Epithelial cell of proximal tubule (primary cell): ENCODE measurements around the gene ADAMTS15. TPM values are rescaled to one million over a fixed set of nuclear protein-coding genes. Genes with fewer than 3 reads are reported as not detected.

ENCODE experiments used
- DNase-seq: peaks from one replicate; pipeline ENCODE4 v3.0.0-alpha.2; 2011; ENCODE audit warnings: low read depth
- H3K4me3 ChIP-seq: 2 replicates; pipeline ENCODE4 v1.5.1; 2011; ENCODE audit warnings: low read depth, mild to moderate bottlenecking, low read length
- total RNA-seq: library from RNA; depleted of rRNA; stranded (reverse); fragments of >200 nt; gene quantifications from 2 replicates; pipeline ENCODE4 v1.2.3, GENCODE V29; 2015
- TF ChIP-seq, protein P1 (sequence below): conservative IDR thresholded peaks from 2 replicates; pipeline ENCODE4 v1.5.1; 2012; ENCODE audit warnings: low read depth, mild to moderate bottlenecking, low read length

ADAMTS15 gene
- total RNA-seq, 1 donor from 2014 or later: 0.58 TPM

DNA sequence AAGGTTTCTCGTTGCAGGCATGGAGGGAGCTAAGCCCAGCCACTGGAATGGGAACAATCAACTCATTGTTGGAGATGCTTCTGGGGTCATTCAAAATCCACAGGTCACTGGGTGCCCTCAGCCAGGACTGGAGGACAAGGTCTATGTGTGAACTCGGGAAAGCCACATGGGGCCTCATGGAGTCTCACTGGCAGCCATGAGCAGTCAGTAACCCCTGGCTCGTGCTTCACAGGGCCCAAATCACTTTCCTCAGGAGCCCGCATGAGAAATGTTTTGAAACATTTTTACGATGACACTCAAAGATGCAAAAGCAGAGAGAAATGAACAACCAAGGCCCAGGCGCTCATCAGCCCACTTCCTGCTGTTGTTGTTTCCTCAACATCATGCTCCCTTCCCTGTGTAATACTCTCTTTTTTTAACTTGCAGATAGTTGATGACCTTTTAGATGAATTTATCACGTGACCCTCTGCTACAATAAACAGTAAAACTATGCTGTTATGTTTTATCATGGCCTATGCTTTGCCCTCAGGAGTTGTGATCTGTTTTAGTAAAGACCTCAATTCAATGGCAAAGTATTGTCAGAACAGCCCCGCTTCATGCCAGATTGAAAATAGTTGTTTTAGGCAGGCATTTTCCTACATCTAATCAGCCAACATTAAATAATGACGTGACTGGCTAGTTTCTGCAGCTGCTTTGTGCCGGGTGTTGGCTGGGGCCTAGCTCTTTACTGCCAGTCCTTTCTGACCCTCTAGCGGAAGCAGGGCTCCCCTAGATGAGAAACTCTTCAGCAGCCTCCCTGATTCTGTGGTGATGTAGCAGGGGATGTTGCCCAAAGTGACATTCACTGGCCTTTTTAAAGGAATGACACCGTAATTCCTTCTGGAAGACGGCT, 39.7 kb downstream of the ADAMTS15 start:
- no peak for DNase-seq
- H3K4me3 ChIP-seq: no peak overlapping the region
- TF ChIP-seq, protein P1, sequence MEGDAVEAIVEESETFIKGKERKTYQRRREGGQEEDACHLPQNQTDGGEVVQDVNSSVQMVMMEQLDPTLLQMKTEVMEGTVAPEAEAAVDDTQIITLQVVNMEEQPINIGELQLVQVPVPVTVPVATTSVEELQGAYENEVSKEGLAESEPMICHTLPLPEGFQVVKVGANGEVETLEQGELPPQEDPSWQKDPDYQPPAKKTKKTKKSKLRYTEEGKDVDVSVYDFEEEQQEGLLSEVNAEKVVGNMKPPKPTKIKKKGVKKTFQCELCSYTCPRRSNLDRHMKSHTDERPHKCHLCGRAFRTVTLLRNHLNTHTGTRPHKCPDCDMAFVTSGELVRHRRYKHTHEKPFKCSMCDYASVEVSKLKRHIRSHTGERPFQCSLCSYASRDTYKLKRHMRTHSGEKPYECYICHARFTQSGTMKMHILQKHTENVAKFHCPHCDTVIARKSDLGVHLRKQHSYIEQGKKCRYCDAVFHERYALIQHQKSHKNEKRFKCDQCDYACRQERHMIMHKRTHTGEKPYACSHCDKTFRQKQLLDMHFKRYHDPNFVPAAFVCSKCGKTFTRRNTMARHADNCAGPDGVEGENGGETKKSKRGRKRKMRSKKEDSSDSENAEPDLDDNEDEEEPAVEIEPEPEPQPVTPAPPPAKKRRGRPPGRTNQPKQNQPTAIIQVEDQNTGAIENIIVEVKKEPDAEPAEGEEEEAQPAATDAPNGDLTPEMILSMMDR: no peak

DNA sequence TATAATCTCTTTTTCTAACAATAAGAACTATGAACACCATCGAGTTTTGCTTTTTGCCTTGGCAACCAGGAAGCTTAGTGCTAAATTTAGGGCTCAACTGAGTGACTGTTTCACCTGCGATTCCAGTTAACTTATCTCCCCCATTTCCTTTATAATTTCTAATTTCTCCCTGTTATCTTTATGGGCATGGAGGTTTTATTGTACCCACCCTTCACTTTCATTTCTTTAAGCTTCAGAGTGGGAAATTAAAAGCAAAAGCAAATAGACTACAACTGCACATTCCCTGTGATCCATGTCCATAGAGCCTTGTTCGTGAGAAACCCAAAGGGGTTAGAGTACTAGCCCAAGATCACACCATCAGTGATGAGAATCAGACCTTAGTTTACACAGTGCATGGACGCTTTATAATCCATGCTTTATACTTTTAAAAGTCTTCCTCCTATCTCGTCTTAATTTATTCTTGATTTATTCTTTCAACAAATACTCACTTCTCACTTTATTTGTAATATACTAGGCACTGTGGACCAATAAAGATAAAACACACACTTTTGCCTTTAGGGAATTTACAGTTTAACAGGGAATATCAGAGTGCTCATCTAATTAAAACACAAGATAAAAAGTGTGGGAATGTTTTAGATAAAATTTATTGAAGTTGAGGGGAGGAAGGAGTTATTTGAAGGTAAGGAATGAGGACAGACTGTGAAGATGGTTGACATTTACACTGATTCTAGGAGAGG, 40.6 kb downstream of the ADAMTS15 start:
- H3K4me3 ChIP-seq: no peak overlapping the region
- TF ChIP-seq, protein P1: no peak
- no peak for DNase-seq

DNA sequence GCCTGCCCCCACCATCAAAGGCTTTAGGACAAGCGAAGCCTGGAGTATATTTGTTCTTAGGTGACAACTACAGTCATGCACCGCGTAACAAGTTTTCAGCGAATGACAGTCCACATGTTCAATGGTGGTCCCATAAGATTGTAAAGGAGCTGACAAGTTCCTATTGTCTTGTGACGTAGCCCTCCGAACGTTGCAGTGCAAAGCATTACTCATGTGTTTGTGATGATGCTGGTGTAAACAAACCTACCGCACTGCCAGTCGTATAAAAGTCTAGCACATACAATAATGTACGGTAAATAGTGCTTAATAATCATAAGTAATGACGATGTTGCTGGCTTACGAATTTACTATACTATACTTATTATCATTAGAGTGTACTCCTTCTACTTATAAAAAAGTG, 41.3 kb downstream of the ADAMTS15 start:
- TF ChIP-seq, protein P1: no peak
- no peak for DNase-seq
- no peak overlapping the region for H3K4me3 ChIP-seq

DNA sequence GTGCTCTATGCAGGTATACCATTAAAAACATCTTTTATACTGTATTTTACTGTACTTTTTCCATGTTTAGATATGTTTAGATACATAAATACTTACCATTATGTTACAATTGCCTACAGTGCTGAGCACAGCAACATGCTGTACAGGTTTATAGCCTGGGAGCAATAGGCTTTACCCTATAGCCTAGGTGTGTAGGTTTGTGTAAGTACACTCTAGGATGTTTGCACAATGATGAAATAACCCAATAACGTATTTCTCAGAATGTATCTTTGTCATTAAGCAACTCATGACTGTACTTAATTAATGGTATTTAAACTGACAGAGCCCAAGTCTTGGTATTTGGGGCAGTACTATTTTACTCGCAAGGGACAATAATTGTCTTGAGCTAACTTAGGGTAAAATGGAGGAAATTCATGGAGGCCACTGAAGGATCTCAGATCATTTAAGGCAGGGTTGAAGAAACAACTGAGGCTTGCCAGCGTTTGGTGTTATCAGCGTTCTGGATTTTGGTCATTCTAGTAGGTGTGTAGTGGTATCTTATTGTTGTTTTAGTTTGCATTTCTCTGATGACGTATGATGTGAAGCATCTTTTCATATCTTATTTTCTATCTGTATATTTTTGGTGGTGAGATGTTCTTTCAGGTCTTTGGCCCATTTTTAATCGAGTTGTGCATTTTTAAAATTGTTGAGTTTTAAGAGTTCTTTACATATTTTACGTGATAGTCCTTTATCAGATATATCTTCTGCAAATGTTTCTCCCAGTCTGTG, 42.4 kb downstream of the ADAMTS15 start:
- DNase-seq: no peak
- no peak overlapping the region for H3K4me3 ChIP-seq
- TF ChIP-seq, protein P1: no peak

DNA sequence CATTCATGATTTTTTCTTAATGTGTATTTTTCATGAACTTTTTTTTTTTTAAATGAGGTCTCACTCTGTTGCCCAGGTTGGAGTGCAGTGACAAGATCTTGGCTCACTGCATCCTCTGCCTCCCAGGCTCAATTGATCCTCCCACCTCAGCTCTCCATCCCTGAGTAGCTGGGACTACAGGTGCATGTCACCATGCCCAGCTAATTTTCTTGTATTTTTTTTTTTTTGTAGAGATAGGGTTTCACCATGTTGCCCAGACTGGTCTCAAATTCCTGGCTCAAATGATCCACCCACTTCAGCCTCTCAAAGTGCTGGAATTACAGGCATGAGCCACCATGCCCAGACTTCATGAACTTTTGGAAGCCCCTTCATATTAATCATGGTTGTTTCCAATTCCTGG, 49.7 kb downstream of the ADAMTS15 start:
- TF ChIP-seq, protein P1: no peak
- DNase-seq: no peak

DNA sequence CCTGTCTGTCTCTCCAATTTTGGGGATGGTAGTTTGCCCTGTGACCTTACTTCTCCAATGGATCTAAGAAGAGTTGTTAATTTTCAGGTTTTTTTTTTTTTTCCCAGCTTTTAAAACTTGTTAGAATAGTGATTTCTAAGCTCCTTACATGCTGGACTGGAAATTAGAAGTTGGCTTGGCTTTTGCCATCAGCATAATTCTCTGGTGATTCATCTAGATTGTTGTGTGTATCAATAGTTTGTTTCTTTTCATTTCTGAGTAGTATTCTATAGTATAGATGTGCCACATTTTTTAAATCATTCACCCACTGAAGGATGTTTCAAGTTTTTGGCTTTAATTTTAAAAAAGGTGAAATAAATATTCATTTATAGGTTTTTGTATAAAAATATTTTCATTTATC, 51.4 kb downstream of the ADAMTS15 start:
- no peak overlapping the region for H3K4me3 ChIP-seq
- DNase-seq: no peak
- TF ChIP-seq, protein P1: no peak

More for the DNA sequence above, 49.7 kb downstream of the ADAMTS15 start:
- no peak overlapping the region for H3K4me3 ChIP-seq
